GM21825 (cell line): ENCODE measurements around the gene DGKG.

ENCODE experiments used
- ATAC-seq: cut with Tn5 transposase; IDR thresholded peaks from one replicate; pipeline ENCODE4 v1.9.1; 2021; ENCODE audit warnings: mild to moderate bottlenecking, moderate library complexity; ENCODE audit not compliant: unreplicated experiment

Gene DGKG

DNA sequence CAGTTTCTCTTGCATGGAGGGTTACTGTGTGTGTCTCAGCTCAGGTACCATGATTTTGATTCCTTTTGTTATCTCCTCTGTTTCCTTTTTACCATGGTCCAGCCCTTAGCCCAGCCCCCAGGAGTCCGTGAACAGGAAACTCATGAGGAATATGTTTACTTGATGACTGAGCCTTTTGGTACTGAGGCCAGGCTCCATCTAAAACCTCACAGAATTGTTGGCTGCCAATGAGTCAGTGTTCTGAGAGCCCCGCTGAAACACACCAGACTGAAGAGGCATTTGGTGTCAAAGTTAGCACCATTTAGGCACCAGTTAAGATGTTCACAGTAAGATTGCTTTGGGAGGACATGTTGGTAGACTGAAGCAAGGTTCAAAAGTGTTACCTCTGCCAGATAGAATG, 80.9 kb downstream of the DGKG start:
- ATAC-seq, result no peak

- ATAC-seq, result no peak
Measured at GRCh38 chr3:186280737-186281136, 81.3 kb downstream of the DGKG start.

- no peak for ATAC-seq
Measured at GRCh38 chr3:186277268-186277909, 84.6 kb downstream of the DGKG start.

DNA sequence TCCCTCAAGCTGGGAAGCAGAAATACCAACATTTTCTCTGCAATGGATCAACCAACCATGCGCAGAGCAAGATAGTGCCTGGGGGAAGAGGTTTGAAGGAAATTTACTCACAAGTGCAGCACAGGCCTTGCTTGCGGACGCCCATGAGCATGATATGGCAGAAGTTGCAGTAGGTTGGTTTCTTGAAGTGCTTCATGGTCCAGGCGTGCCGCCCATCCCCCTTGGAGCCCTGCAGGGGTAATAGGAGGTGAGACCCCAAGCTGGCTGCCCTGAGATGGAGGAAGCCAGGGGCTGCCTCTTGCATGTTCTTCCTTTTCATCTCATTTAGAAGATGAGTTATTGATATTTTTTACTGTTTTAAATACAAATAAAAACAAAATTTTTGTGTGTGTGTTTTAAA, 86.6 kb downstream of the DGKG start:
- ATAC-seq, result no peak

GRCh38 chr3:186273586-186273985, 88.4 kb downstream of the DGKG start:
- no peak for ATAC-seq

DNA sequence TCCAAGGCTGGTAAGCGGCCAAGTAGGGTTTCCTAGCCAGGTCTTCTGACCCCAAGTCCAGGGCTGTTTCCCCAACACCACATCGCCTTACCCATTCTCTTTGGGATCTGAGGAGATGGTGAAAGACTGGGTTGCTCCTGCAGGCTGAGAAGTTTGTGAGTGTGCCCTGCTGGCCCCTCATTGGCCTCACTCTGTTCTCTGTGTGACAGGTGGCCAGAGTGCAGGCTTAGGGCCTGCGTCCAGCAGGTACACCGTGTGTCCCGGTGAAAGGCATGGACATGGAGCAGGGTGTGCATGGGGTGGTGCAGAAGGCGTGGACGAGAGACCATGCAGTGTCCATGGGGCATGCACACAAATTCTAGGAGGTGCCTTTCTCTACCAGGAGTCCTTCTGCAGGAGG, 91.3 kb downstream of the DGKG start:
- ATAC-seq, result no peak

- ATAC-seq, result no peak
Measured at GRCh38 chr3:186268616-186269448, 93.2 kb downstream of the DGKG start.

DNA sequence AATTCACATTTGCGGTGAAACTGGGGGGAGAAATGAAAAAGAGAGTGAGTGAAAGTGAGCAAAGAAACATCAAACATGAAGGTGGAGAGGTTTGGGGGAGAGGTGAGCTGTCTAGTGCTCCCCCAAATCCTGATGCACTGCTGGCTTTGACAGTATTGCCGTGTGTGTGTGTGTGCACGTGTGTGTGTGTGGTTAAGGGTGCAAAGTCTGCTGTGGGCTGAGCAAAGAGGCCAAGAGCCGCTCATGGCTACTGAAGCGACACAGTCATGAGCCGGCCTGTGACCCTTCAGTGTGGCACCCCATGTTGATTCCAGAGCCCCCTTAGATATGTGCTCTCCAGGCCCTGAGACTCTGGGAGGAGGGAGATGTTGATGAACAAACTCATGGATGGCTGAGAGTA, 94.3 kb downstream of the DGKG start:
- ATAC-seq, result no peak

DNA sequence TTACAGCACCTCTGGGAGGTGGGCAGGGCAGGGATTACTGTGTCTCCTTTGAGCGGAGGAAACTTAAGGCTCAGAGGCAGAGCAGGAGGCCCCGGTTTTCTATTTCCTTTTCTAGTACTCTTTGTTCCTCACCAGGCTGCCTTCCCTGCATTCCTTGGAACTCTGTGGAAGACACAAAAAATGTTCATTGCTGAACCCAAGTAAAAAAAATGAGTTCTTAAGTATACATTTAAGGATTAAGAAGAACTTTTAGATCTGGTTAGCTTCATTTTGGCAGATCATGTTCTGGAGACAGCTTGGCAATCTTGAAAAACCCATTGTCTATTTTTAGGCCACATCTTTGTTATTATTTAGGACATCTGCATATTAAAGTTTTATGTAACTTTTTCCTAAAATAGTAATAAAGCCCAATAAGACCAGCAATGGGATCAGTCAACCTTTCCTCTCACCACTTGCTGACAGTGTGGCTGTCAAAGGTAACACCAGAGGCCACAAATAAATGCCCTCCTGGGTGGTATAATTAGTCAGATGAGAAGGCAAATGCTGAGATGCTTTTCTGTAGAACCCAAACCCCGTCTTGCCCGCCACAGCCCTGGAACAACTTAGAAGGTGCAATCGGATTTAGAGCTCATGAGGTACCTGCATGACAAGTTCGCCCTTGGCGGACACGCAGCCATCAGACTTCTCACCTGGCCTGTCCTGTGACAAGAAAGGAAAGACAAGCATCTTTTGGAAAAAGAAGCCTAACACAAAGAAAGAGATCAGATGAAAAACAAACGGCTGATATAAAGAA, 97.2 kb downstream of the DGKG start:
- ATAC-seq, result no peak

GRCh38 chr3:186261638-186262037, 100.4 kb downstream of the DGKG start:
- no peak for ATAC-seq

GRCh38 chr3:186260726-186261125, 101.3 kb downstream of the DGKG start:
- ATAC-seq, result no peak

GRCh38 chr3:186259612-186260383, 102.2 kb downstream of the DGKG start:
- peak; percentile 69 for ATAC-seq

- ATAC-seq, result no peak
Measured at GRCh38 chr3:186258968-186259367, 103.1 kb downstream of the DGKG start.

DNA sequence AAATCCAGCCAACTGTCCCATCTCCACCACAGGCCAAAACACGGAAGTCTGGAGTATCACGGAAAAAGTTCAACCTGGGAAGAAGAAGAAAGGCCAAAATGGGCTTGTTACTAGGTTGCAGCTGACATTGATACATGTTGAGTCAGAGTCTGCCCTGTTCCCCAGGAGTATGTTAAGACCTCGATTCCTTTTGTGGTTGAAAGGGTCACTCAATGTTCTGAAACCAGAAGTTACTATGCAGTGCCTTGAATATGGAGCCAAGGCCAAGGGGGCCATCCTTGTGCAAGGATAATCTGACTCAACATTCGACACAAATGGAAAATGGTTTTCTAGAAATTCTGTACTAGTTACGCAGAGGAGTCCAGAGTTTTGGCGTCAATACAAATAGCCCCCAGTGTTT, 104.2 kb downstream of the DGKG start:
- no peak for ATAC-seq

DNA sequence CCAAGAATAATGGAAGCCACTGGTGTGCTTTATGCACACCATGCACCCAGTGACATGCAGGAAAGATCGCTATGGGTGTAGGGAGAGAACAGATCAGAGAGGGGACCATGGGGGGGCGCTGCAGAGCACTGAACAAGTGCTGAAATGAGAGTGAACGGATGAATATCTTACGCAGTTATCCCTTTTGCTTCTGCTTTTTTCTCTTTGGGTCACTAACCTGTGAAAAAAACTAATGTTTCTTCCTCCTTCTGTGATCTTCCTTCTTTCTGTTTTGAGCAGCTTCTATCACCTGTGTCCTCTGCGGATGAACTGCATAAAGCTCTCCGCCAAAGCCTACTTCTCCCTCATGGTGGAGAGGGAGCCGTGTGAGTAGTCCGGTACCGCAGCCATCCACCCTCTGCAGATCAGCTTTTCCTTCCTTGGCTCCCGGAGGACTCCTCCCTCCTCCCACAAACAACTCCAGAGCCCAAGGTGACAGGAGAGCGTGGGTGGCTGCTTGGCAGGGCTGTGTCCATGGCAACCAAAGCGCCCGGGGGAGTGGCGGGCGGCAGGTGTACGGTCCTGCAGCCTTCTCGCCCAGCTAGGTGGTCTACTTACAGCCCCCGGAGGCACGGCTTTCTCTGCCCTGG, 106.2 kb downstream of the DGKG start:
- ATAC-seq, result peak; percentile 20

GRCh38 chr3:186254676-186255650, 107.1 kb downstream of the DGKG start:
- peak; percentile 66 for ATAC-seq

- no peak for ATAC-seq
Measured at GRCh38 chr3:186251948-186252619, 110.0 kb downstream of the DGKG start.

DNA sequence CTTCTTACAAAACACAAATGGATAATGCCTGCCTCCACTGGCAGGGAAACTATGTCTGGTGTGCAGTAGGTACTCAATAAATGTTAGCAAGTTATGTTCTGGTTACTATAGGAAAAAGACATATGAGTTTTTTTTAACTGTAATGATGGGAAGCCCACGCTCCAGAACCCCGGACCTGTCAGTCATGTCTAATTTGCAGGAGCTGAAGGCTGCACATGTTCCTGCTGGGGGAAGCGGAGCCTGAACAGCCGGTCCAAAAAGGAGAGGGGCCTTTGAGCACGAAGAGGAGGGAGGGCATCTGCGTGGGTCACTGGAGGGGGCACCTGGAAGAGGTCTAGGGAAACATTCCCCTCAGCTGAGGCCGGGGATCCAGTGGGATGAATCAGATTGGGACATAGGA, 113.2 kb downstream of the DGKG start:
- no peak for ATAC-seq
